HG03342 (cell line): ENCODE results near the gene CKAP2.
A peak's percentile ranks its signal among the peaks of the same experiment; 100 is the strongest.
"Not testable (repeated sequence)": the region's sequence is repeated elsewhere in the genome, so short reads cannot be mapped to it uniquely, and the experiment has no call there.

ENCODE experiments used
- ATAC-seq: cut with Tn5 transposase; IDR thresholded peaks from one replicate; pipeline ENCODE4 v1.9.1; 2021; ENCODE audit warnings: mild to moderate bottlenecking, moderate library complexity; ENCODE audit not compliant: unreplicated experiment

The CKAP2 gene

GRCh38 chr13:52451135-52451804 lies 4.0 kb upstream of the CKAP2 start:
- ATAC-seq, result no peak

DNA sequence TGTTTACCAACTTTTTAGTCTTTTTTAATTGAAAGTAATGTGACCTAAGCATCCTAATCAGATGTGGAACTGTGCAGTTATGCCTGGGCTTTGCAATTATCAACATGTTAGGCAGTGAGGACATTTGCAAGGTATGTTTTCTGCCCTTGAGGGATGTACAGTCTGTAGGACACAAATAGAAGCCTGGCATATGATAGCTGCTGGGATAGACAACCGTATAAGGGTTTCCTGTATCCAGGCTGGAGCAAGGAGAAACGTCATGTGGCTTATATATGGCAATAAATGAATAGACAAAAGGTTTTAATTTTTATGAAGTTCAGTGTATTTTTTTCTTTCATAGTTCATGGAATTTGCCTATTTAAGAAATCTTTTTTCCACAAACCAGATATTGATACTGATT lies 2.8 kb upstream of the CKAP2 start:
- no peak for ATAC-seq

DNA sequence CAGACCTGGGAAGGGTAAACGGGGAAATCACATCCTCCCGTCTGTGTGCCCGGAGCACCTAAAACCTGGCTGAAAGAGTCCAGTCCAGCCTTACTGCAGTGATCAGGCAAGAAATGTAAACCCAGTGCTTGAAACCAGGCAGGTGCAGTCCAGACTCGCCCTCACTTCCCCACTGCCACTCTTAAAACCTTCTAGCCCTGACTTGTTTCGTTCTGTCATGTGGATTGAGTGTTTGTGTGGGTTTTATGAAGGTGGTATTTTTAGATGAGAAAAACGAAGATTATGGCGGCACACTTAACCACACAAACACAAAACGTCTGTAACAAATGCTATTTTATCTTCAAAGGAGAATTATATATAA lies 839 bp upstream of the CKAP2 start:
- peak; percentile 21 for ATAC-seq

DNA sequence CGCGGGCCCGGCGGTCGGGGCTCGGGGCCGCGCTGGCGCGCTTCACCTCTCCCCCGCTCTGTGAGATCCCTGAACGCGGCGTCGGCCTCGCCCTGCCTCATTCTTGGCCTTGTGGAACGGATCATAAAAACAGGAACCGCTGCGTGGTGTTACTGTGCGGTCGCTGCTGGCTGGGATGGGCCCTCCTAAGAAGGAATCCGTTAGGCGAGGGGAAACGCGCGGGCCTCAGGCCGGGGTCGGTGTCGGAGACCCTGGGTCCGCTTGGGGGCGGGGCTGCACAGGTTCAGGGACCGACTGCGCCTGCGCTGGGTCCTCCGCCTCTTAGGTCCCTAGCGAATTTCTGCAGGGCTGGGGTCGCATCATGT lies 381 bp downstream of the CKAP2 start:
- ATAC-seq, result peak; percentile 29

- ATAC-seq, result no peak
Observed at GRCh38 chr13:52459668-52460067, 4.4 kb downstream of the CKAP2 start.

DNA sequence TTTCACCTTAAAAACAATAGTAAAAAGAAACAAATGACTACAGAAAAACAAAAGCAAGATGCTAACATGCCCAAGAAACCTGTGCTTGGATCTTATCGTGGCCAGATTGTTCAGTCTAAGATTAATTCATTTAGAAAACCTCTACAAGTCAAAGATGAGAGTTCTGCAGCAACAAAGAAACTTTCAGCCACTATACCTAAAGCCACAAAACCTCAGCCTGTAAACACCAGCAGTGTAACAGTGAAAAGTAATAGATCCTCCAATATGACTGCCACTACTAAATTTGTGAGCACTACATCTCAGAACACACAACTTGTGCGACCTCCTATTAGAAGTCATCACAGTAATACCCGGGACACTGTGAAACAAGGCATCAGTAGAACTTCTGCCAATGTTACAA lies 6.0 kb downstream of the CKAP2 start:
- no peak for ATAC-seq

DNA sequence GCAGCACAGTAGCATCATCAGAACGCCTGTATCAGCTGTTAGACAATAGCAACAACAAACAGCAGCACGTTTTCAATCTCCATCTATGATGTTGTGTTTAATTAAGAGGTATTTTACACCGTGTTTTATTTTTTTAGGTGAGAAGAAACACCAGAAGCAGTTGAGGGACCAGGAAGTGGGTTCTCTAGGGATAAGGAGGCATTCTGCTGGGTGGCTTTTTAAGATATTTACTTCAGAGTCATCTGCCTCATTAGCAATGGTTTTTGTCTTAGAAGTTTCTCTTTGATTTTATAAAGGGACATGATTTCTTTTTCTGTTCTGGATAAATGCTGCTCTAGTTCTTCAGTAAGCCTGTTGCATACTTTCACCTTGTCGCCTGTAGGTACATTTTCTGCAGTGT lies 8.2 kb downstream of the CKAP2 start:
- no peak for ATAC-seq

GRCh38 chr13:52468487-52468886 lies 13.2 kb downstream of the CKAP2 start:
- not testable (repeated sequence) for ATAC-seq

DNA sequence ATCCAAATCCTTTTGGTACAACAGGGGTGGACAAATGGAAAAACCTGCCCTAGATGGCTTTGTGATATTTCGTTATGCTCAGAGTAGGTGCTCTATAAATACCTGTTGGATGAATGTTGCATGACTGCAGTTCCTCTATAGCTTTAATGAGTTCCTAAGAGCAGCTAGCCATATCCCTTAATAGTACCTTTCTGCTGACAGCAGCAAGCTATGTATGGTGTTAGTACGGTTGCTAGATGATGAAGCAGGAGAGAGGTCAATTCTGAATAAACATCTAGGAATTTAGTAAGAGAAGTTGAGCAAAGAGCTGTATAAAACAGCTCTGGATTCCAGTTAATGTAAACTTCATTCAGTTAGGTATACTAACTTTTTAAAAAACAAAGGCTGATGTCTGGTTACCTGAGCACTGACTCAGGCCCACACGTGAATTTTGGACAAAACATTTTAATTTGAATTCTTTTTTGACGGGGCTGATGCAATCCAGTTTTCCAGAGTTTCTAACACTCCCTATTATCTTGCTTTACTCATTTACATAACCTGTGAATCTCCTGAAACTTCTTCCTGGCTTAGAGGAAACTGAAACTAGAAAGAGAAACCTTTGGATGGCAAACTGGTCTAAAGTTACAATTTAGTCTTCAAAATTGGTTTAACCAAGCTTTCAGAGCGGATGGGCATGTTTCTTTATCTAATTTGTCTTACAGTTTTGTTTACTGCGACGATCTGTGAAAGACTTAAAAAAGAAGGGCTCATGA lies 25.6 kb downstream of the CKAP2 start:
- ATAC-seq, result not testable (repeated sequence)

GRCh38 chr13:52487078-52487477 lies 31.8 kb downstream of the CKAP2 start:
- ATAC-seq, result not testable (repeated sequence)

GRCh38 chr13:52488763-52489162 lies 33.5 kb downstream of the CKAP2 start:
- not testable (repeated sequence) for ATAC-seq

DNA sequence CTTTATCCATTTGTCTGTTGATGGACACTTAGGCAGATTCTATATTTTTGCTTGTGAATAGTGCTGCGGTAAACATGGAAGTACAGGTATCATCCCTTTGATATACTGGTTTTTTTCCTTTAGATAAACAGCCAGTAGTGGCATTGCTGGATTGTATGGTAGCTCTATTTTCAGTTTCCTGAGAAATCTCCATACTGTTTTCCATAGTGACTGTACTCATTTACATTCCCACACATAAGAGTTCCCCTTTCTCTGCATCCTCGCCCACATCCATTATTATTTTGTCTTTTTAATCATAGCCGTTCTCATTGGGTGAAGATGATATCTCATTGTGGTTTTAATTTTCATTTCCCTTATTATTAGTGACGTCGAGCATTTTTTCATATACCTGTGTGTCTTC lies 35.7 kb downstream of the CKAP2 start:
- not testable (repeated sequence) for ATAC-seq

DNA sequence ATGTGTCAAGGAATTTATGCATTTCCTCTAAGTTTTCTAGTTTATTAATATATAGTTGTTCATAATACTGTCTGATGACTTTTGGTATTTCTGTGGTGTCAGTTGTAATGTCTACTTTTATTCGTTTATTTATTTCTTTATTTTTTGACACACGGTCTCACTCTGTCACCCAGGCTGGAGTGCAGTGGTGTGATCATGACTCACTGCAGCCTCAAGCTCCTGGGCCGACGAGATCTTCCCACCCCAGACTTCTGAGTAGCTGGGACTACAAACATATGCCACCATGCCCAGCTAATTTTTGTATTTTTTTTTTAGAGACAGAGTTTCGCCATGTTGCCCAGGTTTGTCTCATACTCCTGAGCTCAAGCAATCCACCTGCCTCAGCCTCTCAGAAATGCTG lies 39.0 kb downstream of the CKAP2 start:
- not testable (repeated sequence) for ATAC-seq

DNA sequence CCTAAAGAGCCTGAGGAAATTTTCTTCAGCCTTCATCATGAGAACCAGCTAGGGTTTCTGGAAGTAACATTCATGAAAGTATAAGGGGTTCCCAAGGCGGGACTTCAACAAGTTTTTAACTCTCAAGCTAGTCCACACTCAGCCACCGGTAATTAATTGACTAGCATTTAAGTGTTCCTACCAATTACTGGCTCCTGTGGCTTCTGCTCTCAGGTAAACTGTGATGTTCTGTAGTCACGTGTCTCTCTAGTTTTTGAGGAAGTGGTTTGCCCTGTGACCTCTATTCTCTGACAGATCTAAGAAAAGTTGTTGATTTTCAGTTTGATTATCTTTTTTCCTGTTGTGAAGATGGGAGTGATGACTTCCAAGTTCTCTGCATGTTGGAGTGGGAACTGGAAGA lies 42.7 kb downstream of the CKAP2 start:
- ATAC-seq, result peak; percentile 82

DNA sequence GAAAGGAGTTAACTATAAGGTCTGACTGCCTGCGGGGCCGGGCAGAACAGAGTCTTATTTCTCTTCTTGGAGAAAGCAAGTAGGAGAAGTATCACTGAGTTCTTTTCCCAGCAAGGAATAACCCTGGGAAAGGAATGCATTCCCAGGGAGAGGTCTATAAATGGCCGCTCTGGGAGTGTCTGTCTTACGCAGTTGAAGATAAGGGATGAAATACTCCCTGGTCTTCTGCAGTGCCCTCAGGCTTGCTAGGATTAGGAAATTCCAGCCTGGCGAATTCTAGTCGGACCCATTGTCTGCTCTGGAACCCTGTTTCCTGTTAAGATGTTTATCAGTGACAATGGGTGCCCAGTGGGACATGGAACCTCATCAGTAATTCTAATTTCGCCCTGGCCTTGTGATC lies 47.0 kb downstream of the CKAP2 start:
- not testable (repeated sequence) for ATAC-seq

DNA sequence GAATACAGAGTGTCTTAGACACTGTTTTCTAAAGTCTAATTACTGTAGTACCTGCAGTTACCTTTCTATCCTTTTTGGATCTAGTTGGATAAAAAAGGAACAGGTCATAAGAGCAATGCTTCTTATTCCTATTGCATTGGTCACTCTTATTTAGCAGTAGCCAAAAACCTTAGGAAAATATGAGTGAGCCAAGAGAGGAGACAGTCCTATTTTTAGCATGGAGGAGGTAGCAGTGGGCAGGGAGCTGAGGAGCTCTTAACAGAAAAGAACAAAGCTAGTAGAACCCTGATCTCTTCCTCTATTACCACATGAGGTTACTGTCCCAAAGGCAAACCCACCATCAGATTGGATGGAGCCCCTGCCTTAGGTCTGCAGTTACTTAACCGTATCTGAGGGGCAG lies 50.6 kb downstream of the CKAP2 start:
- ATAC-seq, result not testable (repeated sequence)

DNA sequence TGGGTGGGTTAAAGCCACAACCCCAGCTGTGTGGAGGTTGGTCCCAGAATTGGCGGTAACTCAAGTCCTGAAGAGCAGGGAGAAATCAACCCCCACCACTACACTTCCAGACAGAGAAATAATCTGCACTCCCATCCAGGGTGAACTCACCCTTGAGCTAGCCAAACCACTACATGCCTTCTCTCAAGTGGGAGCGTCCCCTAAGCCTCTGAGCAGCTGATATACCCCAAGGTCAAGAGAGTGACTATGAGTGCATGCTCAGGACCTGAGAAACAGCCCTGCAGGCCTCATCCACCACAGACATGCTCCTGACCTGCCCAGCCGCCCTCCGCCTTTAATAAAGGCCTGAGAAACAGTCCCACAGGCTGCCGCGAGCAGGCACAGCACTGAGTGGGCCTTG lies 54.3 kb downstream of the CKAP2 start:
- not testable (repeated sequence) for ATAC-seq

DNA sequence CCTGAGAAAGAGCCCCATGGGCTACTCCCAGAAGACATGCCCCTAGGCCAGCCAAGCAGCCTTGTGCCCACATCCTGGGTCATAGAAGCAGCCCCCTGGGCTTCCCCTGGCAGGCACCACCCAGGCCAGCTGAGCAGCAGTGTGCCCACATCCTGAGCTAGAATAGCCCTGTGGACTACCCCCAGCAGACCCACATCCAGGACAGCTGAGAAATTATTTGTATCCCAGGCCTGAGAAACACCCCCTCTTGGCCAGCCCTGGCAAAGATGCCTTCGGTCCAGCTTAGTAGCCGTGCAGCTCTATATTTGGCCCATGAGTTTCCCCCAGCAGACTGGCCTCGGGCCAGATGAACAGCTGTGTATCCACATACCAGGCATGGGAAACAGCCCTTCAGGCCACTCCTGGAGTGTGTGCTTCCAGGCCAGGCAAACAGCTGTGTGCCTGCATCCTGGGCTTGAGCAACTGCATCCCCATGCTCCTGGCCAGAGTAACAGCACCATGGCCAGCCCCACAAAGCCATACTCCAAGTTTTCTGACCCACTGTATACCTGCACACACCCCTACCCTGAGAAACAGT lies 55.0 kb downstream of the CKAP2 start:
- ATAC-seq, result not testable (repeated sequence)

- not testable (repeated sequence) for ATAC-seq
Observed at GRCh38 chr13:52511598-52511997, 56.3 kb downstream of the CKAP2 start.

DNA sequence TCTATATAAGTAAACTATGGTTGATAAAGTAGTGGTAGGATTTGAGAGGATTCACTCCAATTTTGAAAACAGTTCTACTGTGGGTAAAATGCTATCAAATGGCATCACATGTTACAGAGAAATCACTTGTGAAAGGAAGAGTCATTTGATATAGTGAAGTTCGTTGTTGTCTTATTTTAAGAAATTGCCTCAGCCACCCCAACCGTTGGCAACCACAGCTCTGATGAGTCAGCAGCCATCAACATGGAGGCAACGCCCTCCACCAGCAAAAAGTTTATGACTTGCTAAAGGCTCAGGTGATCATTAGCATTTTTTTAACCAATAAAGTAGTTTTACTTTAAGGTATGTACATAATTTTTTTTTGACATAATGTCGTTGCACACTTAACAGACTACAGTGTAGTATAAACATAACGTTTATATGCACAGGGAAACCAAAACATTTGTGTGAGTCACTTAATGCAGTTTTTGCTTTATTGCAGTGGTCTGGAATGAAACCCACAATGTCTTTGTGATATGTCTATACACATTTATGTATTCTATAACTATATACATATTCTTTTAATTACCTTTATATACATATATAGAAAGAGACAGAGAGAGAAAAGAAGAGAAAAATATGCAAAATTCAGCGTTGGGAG lies 58.8 kb downstream of the CKAP2 start:
- ATAC-seq, result not testable (repeated sequence)

- ATAC-seq, result not testable (repeated sequence)
Observed at GRCh38 chr13:52523323-52523722, 68.0 kb downstream of the CKAP2 start.
